Spinal cord (tissue), 10 donors: ENCODE measurements around the gene GPR146. TPM values are rescaled to one million over a fixed set of nuclear protein-coding genes. Genes with fewer than 3 reads are reported as not detected.

Experiments used
- DNase-seq, 6 donors: peaks; one replicate each; pipeline versions ENCODE4 v3.0.0 to v3.0.0-alpha.2; 2013 to 2015; ENCODE audit warnings: low spot score in 6 of 6, low read depth in 4 of 6
- H3K27ac ChIP-seq: one replicate; pipeline ENCODE4 v1.5.1; 2013; ENCODE audit warnings: low read depth, low read length, control low read depth
- H3K27me3 ChIP-seq: one replicate; pipeline ENCODE4 v1.6.1; 2013; ENCODE audit warnings: low read length; ENCODE audit not compliant: control insufficient read depth, insufficient read depth
- H3K36me3 ChIP-seq: one replicate; pipeline ENCODE4 v1.6.1; 2013; ENCODE audit warnings: low read length; ENCODE audit not compliant: control insufficient read depth, insufficient read depth
- H3K4me1 ChIP-seq: one replicate; pipeline ENCODE4 v1.6.1; 2013; ENCODE audit warnings: low read length; ENCODE audit not compliant: control insufficient read depth, insufficient read depth
- H3K4me3 ChIP-seq: one replicate; pipeline ENCODE4 v1.5.1; 2013; ENCODE audit warnings: low read depth, low read length, control low read depth
- H3K9me3 ChIP-seq: one replicate; pipeline ENCODE4 v1.6.1; 2013; ENCODE audit warnings: low read length; ENCODE audit not compliant: control insufficient read depth, insufficient read depth
- WGBS: methylation state at CpG from one replicate; pipeline ENCODE4 v1.1.5; 2013; ENCODE audit warnings: missing lambda C conversion rate; ENCODE audit not compliant: insufficient coverage; 5-methylcytosine and 5-hydroxymethylcytosine counted together
- polyA plus RNA-seq, 2 donors: library from polyadenylated mRNA; unstranded; fragments of 120-200 nt; gene quantifications; one replicate each; pipeline ENCODE4 v1.2.1, GENCODE V29; 2013; ENCODE audit not compliant: insufficient read length in 2 of 2
- total RNA-seq, 2 donors: library from RNA; depleted of rRNA in 1 of 2; stranded (reverse); fragments of 120-200 nt in 1 of 2; fragments of >200 nt in 1 of 2; gene quantifications; one replicate each; pipeline versions ENCODE4 v1.2.3 to v1.2.4, GENCODE V29; 2013 to 2014
- donor health status: healthy.

The GPR146 gene
- total and polyA plus RNA-seq, 4 donors, result 3.2 to 6.4 (median 3.9) TPM

GRCh38 chr7:1081336-1081735 lies 37.0 kb downstream of the GPR146 start:
- Histone ChIP-seq H3K4me1 (peaks cover 82% of the 10 kb centered on the region), H3K9me3 (no peaks in the 10 kb centered on the region), H3K4me3 (no peak overlapping the region), H3K27me3 (no peaks in the 10 kb centered on the region), H3K36me3 (peaks cover 42% of the 10 kb centered on the region), H3K27ac (no peak overlapping the region)
- DNase-seq, result no peak
- WGBS, result 50% methylated on average over 18 of the region's 20 CpGs

GRCh38 chr7:1081931-1082401 lies 37.6 kb downstream of the GPR146 start:
- Histone ChIP-seq H3K9me3 (no peaks in the 10 kb centered on the region), H3K4me1 (peaks cover 82% of the 10 kb centered on the region), H3K36me3 (peaks cover 42% of the 10 kb centered on the region), H3K27ac (no peak overlapping the region), H3K4me3 (no peak overlapping the region), H3K27me3 (no peaks in the 10 kb centered on the region)
- 48% methylated on average over 29 of the region's 31 CpGs for WGBS
- DNase-seq, result no peak

GRCh38 chr7:1083729-1084657 lies 39.6 kb downstream of the GPR146 start:
- 51% methylated on average over 29 of the region's 45 CpGs for WGBS
- Histone ChIP-seq H3K9me3 (no peaks in the 10 kb centered on the region), H3K4me3 (no peak overlapping the region), H3K4me1 (peaks cover 86% of the 10 kb centered on the region), H3K27ac (no peak overlapping the region), H3K36me3 (peaks cover 42% of the 10 kb centered on the region), H3K27me3 (no peaks in the 10 kb centered on the region)
- DNase-seq, result peak in 2 of 6 donors; percentile 56 to 61

GRCh38 chr7:1085266-1085665 lies 40.9 kb downstream of the GPR146 start:
- Histone ChIP-seq H3K36me3 (peaks cover 43% of the 10 kb centered on the region), H3K4me1 (peaks cover 76% of the 10 kb centered on the region), H3K4me3 (no peak overlapping the region), H3K27ac (no peak overlapping the region), H3K9me3 (no peaks in the 10 kb centered on the region), H3K27me3 (no peaks in the 10 kb centered on the region)
- no peak for DNase-seq
- 75% methylated on average over 10 of the region's 10 CpGs for WGBS

- Histone ChIP-seq H3K27me3 (no peaks in the 10 kb centered on the region), H3K4me3 (no peak overlapping the region), H3K4me1 (peaks cover 69% of the 10 kb centered on the region), H3K27ac (no peak overlapping the region), H3K36me3 (peaks cover 43% of the 10 kb centered on the region), H3K9me3 (no peaks in the 10 kb centered on the region)
- DNase-seq, result no peak
- 95% methylated on average over 11 of the region's 11 CpGs for WGBS
Measured at GRCh38 chr7:1085910-1086421, 41.6 kb downstream of the GPR146 start.

GRCh38 chr7:1086588-1087464 lies 42.5 kb downstream of the GPR146 start:
- H3K4me1 ChIP-seq, result peaks cover 60% of the 10 kb centered on the region
- peaks cover 43% of the 10 kb centered on the region for H3K36me3 ChIP-seq
- 10% methylated on average over 31 of the region's 45 CpGs for WGBS
- peak overlapping the region; percentile 55 for H3K4me3 ChIP-seq
- DNase-seq, result peak in 2 of 6 donors; percentile 41 to 76
- H3K9me3 ChIP-seq, result no peaks in the 10 kb centered on the region
- H3K27me3 ChIP-seq, result no peaks in the 10 kb centered on the region
- peak overlapping the region; percentile 33 for H3K27ac ChIP-seq

- 66% methylated on average over 4 of the region's 6 CpGs for WGBS
- no peak for DNase-seq
- Histone ChIP-seq H3K4me1 (peaks cover 54% of the 10 kb centered on the region), H3K9me3 (no peaks in the 10 kb centered on the region), H3K27me3 (no peaks in the 10 kb centered on the region), H3K36me3 (peaks cover 43% of the 10 kb centered on the region), H3K4me3 (peak overlapping the region; percentile 55), H3K27ac (peak overlapping the region; percentile 52)
Measured at GRCh38 chr7:1087465-1087814, 43.1 kb downstream of the GPR146 start.

- Histone ChIP-seq H3K4me1 (peaks cover 46% of the 10 kb centered on the region), H3K27ac (peak within 1 kb of the TSS; percentile 52), H3K36me3 (peaks cover 45% of the 10 kb centered on the region), H3K9me3 (no peaks in the 10 kb centered on the region), H3K4me3 (peak within 1 kb of the TSS; percentile 55), H3K27me3 (no peaks in the 10 kb centered on the region)
- 31% methylated on average over 26 of the region's 28 CpGs for WGBS
- DNase-seq, result peak in 5 of 6 donors; percentile 42 to 86 (median 60)
Measured at GRCh38 chr7:1087952-1088920, 43.9 kb downstream of the GPR146 start, which contains the start of gene GPER1. GPER1 (plus strand) TSS chr7:1088113; CDS start chr7:1091729, 3,616 bp downstream.
